Activated B cell treated with CpG ODN at 0.5 μM for 24 hours (primary cell): ENCODE measurements around the gene KLF13. TPM values are rescaled to one million over a fixed set of nuclear protein-coding genes. Genes with fewer than 3 reads are reported as not detected.
"Not testable (repeated sequence)": the region's sequence is repeated elsewhere in the genome, so short reads cannot be mapped to it uniquely, and the experiment has no call there.

Experiments used
- ATAC-seq: fragments of 200-7000 bp; cut with Tn5 transposase; one replicate; pipeline ENCODE4 v1.10.0; 2021; ENCODE audit warnings: low read depth, mild to moderate bottlenecking, moderate library complexity
- CTCF ChIA-PET: fragments of 350-600 bp; sonication (Branson Sonifier 250); formaldehyde crosslinking; loops from one replicate; lab custom pipeline; 2021; ENCODE audit warnings: antibody characterized with exemption; lab: Charles Lee
- POLR2A ChIA-PET: fragments of 350-600 bp; sonication (Branson Sonifier 250); formaldehyde crosslinking; loops from one replicate; lab custom pipeline; 2021; ENCODE audit warnings: antibody characterized with exemption; lab: Charles Lee
- DNase-seq: peaks from one replicate; pipeline ENCODE4 v3.0.0; 2022
- H3K27ac Mint-ChIP-seq: one replicate; pipeline ENCODE4 v1.8.0; 2020; ENCODE audit warnings: mixed read lengths
- H3K27me3 Mint-ChIP-seq: one replicate; pipeline ENCODE4 v1.8.0; 2021; ENCODE audit warnings: mixed read lengths
- H3K36me3 Mint-ChIP-seq: one replicate; pipeline ENCODE4 v1.8.0; 2021; ENCODE audit warnings: low read depth, mixed read lengths
- H3K4me1 Mint-ChIP-seq: one replicate; pipeline ENCODE4 v1.8.0; 2021; ENCODE audit warnings: mixed read lengths
- H3K4me3 Mint-ChIP-seq: one replicate; pipeline ENCODE4 v1.8.0; 2020; ENCODE audit warnings: mild to moderate bottlenecking, mixed read lengths
- H3K9me3 Mint-ChIP-seq: one replicate; pipeline ENCODE4 v1.8.0; 2020; ENCODE audit warnings: mixed read lengths
- CTCF ChIP-seq: fragments of 200-600 bp; IDR thresholded peaks from one replicate; pipeline ENCODE4 v1.8.0; 2022; ENCODE audit warnings: antibody characterized with exemption, mild to moderate bottlenecking
- intact Hi-C: fragments of 100-400 bp; cut with micrococcal nuclease; formaldehyde crosslinking; loops from one replicate; pipeline ENCODE4 v1.15.1; 2024
- total RNA-seq: library from RNA; stranded (reverse); gene quantifications from 2 replicates; pipeline ENCODE4 v1.2.3, GENCODE V29; 2022

KLF13 gene
- total RNA-seq, 1 donor from 2014 or later, result 178 TPM

DNA sequence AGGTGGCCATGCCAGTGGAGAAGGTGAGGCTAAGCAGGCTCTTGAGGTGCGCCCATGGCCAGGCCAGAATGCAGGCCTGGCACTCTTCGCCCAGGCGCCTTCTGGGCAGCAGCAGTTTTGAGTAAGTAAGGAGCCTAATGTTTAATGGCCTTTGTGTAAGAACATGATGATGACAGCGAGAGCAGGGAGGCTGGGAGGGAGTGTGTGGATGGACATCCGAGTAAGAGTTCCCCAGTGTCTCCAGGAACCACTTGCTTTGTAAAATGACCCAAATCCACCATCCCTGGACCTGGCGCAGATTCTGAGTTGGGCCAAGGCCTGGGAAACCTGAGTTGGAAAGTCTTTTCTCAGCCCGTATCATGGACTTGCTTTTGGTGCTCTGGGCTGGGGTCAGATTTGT lies 24.1 kb downstream of the KLF13 start:
- H3K9me3 Mint-ChIP-seq, result no peaks in the 10 kb centered on the region
- ATAC-seq, result no peak
- TF ChIP-seq CTCF, result no peak
- ChIA-PET CTCF (no interaction called here), POLR2A (interaction anchor here (0.9 kb wide), 1 partner anchor 22 kb away, joined by 3 read pairs; no protein-coding TSS in a partner anchor)
- no peak overlapping the region for H3K4me3 Mint-ChIP-seq
- DNase-seq, result no peak
- H3K4me1 Mint-ChIP-seq, result peaks cover 100% of the 10 kb centered on the region
- H3K27ac Mint-ChIP-seq, result peak overlapping the region; percentile 84
- peaks cover 63% of the 10 kb centered on the region for H3K36me3 Mint-ChIP-seq
- intact Hi-C loops, result no loop called here
- no peaks in the 10 kb centered on the region for H3K27me3 Mint-ChIP-seq

DNA sequence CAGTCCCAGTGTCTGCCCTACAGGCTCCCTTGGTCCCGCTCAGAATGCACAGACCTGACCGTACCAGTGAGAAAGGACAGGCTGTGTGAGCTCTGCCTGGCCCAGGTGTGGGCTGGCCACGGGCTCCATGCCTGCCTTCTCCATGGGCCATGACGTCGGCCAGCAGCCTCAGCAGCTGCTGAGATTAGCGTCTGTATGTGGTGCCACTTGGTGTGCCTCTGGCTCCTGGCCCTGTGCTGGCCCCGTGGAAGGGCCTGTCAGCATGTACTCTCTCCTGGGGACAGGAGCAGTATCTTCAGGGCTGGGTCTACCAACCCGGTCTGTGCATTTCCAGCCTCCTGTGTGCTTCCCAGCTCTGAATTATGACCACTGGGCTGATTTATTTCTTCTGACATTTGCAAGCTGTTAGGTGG lies 25.7 kb downstream of the KLF13 start:
- DNase-seq, result no peak
- peak overlapping the region; percentile 68 for H3K4me3 Mint-ChIP-seq
- H3K9me3 Mint-ChIP-seq, result no peaks in the 10 kb centered on the region
- H3K27ac Mint-ChIP-seq, result peak overlapping the region; percentile 84
- H3K4me1 Mint-ChIP-seq, result peaks cover 100% of the 10 kb centered on the region
- TF ChIP-seq CTCF, result no peak
- POLR2A ChIA-PET, result interaction anchor here (0.6 to 2.9 kb wide), 4 partner anchors 24 to 96 kb away, joined by 3 to 16 read pairs (median 6); no protein-coding TSS in a partner anchor
- CTCF ChIA-PET, result interaction anchor here (1.9 kb wide), 1 partner anchor 83 kb away, joined by 7 read pairs; no protein-coding TSS in a partner anchor
- intact Hi-C loops, result loop anchor here (2.0 kb wide), 1 partner anchor 82 kb away; no protein-coding TSS in a partner anchor
- ATAC-seq, result no peak
- no peaks in the 10 kb centered on the region for H3K27me3 Mint-ChIP-seq
- H3K36me3 Mint-ChIP-seq, result peaks cover 57% of the 10 kb centered on the region

- intact Hi-C loops, result loop anchor here (1.0 to 2.0 kb wide), 4 partner anchors 8 to 82 kb away; partner anchors contain the start of gene KLF13
- no peak for TF ChIP-seq CTCF
- ATAC-seq, result peak; percentile 71
- Mint-ChIP-seq H3K27ac (peak overlapping the region; percentile 84), H3K9me3 (no peaks in the 10 kb centered on the region), H3K4me1 (peaks cover 100% of the 10 kb centered on the region), H3K27me3 (no peaks in the 10 kb centered on the region), H3K36me3 (peaks cover 55% of the 10 kb centered on the region), H3K4me3 (peak overlapping the region; percentile 68)
- POLR2A ChIA-PET, result interaction anchor here (0.6 to 2.9 kb wide), 14 partner anchors 8 to 138 kb away, joined by 3 to 16 read pairs (median 6); partner anchors contain the start of gene KLF13
- CTCF ChIA-PET, result interaction anchor here (0.9 to 1.9 kb wide), 5 partner anchors 10 to 138 kb away, joined by 3 to 9 read pairs (median 6); partner anchors contain the start of gene KLF13
- DNase-seq, result peak; percentile 50
Measured at GRCh38 chr15:31352911-31353811, 26.5 kb downstream of the KLF13 start.

- intact Hi-C loops, result loop anchor here (1.0 to 2.0 kb wide), 4 partner anchors 9 to 81 kb away; partner anchors contain the start of gene KLF13
Measured at GRCh38 chr15:31353931-31354330, 27.3 kb downstream of the KLF13 start.

GRCh38 chr15:31356097-31356496 lies 29.5 kb downstream of the KLF13 start:
- H3K4me1 Mint-ChIP-seq, result peaks cover 100% of the 10 kb centered on the region
- ChIA-PET POLR2A (interaction anchor here (0.8 to 3.3 kb wide), 10 partner anchors 8 to 119 kb away, joined by 3 to 26 read pairs (median 5); partner anchors contain the start of gene KLF13), CTCF (interaction anchor here (1.3 to 3.6 kb wide), 6 partner anchors 9 to 134 kb away, joined by 4 to 22 read pairs (median 6); no protein-coding TSS in a partner anchor)
- H3K27ac Mint-ChIP-seq, result peak overlapping the region; percentile 92
- H3K36me3 Mint-ChIP-seq, result peaks cover 44% of the 10 kb centered on the region
- H3K4me3 Mint-ChIP-seq, H3K27me3 Mint-ChIP-seq, ATAC-seq, intact Hi-C loops, H3K9me3 Mint-ChIP-seq, DNase-seq: not testable (repeated sequence)

More at GRCh38 chr15:31353931-31354330, 27.3 kb downstream of the KLF13 start:
- ChIA-PET POLR2A (interaction anchor here (0.6 to 2.9 kb wide), 13 partner anchors 7 to 139 kb away, joined by 3 to 16 read pairs (median 6); partner anchors contain the start of gene KLF13), CTCF (interaction anchor here (0.9 to 1.9 kb wide), 5 partner anchors 9 to 139 kb away, joined by 3 to 9 read pairs (median 6); partner anchors contain the start of gene KLF13)
- ATAC-seq, result no peak
- no peak for TF ChIP-seq CTCF
- Mint-ChIP-seq H3K27me3 (no peaks in the 10 kb centered on the region), H3K9me3 (no peaks in the 10 kb centered on the region), H3K36me3 (peaks cover 54% of the 10 kb centered on the region), H3K4me3 (peak overlapping the region; percentile 68), H3K4me1 (peaks cover 100% of the 10 kb centered on the region), H3K27ac (peak overlapping the region; percentile 84)
- no peak for DNase-seq
